ENCODE data around the gene DNAJC21.

GRCh38 chr5:34897646-34898045 lies 31.7 kb upstream of the DNAJC21 start:
- TF ChIP-seq CTCF (conservative IDR thresholded peaks at IDR 0.05 in 1 of 2, IDR thresholded peaks at IDR 0.05 in 1 of 2; ENCODE audit: low read depth in 1 of 2, low read length in 2 of 2) (no peak), EZH2 (IDR thresholded peaks at IDR 0.05; ENCODE audit: low read length, missing control alignments) (no peak)

All from fibroblast of lung (primary cell).